ENCODE data around the gene CCDC13. TPM values are rescaled to one million over a fixed set of nuclear protein-coding genes. Genes with fewer than 3 reads are reported as not detected.
A peak's percentile ranks its signal among the peaks of the same experiment; 100 is the strongest.

The CCDC13 gene
- total and polyA plus RNA-seq, 2 of the 13 experiments (the other 11 are each of a cell fraction or from before 2014, with no cell fraction given) = 0.22 to 0.51 TPM

GRCh38 chr3:42804106-42804830, 31.2 kb upstream of the CCDC13 start, which contains the start of gene HIGD1A (continued):
- TF ChIP-seq AKNA (CRISPR knock-in tag; IDR thresholded peaks at IDR 0.05; ENCODE audit: borderline replicate concordance) (peak; percentile 50; the same call in 1 of the 2 replicates), ZNF550 (CRISPR knock-in tag; IDR thresholded peaks at IDR 0.05; ENCODE audit: borderline replicate concordance) (no peak), POLR2A (IDR thresholded peaks at IDR 0.05; ENCODE audit: insufficient read depth in 1 of 2, low read depth in 2 of 2, low read length in 2 of 2) (peak; percentile 82 to 95), SMAD1 (CRISPR knock-in tag; IDR thresholded peaks at IDR 0.05; ENCODE audit: borderline replicate concordance, low read depth) (no peak), ZXDC (CRISPR knock-in tag; IDR thresholded peaks at IDR 0.05) (no peak), ZFP90 (CRISPR knock-in tag; IDR thresholded peaks at IDR 0.05; ENCODE audit: borderline replicate concordance) (no peak; the same call in none of the 2 replicates), STAT6 (CRISPR knock-in tag; IDR thresholded peaks at IDR 0.05; ENCODE audit: borderline replicate concordance) (0 out of 2 replicates have a peak, but pooled peaks have one; percentile 22), HDAC1 (CRISPR knock-in tag; IDR thresholded peaks at IDR 0.05) (peak; percentile 56; the same call in 1 of the 2 replicates), ZMYM4 (CRISPR knock-in tag; IDR thresholded peaks at IDR 0.05) (peak; percentile 72), ZNF44 (CRISPR knock-in tag; IDR thresholded peaks at IDR 0.05) (no peak), SETDB1 (CRISPR knock-in tag; IDR thresholded peaks at IDR 0.05; ENCODE audit: borderline replicate concordance) (no peak), NFKBIZ (CRISPR knock-in tag; IDR thresholded peaks at IDR 0.05) (0 out of 2 replicates have a peak, but pooled peaks have one; percentile 27), MXD3 (CRISPR knock-in tag; IDR thresholded peaks at IDR 0.05) (peak; percentile 43; the same call in 1 of the 2 replicates), SYNCRIP (IDR thresholded peaks at IDR 0.05; ENCODE audit: insufficient read depth, low read depth, low read length) (no peak)

Data from HepG2 (cell line).